ENCODE measurements around the gene SOWAHA. TPM values are rescaled to one million over a fixed set of nuclear protein-coding genes. Genes with fewer than 3 reads are reported as not detected.

Gene SOWAHA
- total RNA-seq, 1 experiment from 2014 or later, result 0.20 TPM

DNA sequence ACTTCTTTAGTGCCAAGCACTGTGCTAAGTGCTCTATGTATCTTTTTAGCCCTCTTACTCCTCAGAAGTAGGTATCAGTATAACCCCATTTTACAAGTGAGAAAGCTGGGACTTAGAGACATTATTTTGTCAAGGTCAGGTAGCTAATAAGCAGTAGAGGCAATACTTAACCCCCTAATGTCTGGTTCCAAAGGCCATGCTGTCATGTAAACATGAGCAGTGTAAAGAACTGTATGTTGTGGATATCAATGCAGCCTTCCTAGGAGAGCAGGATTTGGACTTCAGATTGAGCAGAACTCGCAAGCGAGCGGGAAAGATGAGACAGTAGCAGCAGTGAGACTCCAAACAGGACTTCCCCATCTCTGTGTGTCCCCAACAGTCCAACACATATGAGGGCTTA lies 21.0 kb downstream of the SOWAHA start:
- Histone ChIP-seq H3K9ac (ENCODE audit: extremely low read depth, insufficient read length, low read length) (no peak overlapping the region), H2BK5ac (ENCODE audit: insufficient read length, low read length) (no peak overlapping the region), H4K5ac (ENCODE audit: insufficient read length, low read depth, low read length) (no peak overlapping the region), H2BK120ac (ENCODE audit: low read depth, low read length, poor library complexity, severe bottlenecking) (no peak overlapping the region), H4K20me1 (ENCODE audit: control insufficient read depth, insufficient read depth, insufficient read length) (no peaks in the 10 kb centered on the region), H3K18ac (ENCODE audit: insufficient read length, low read depth, low read length) (no peak overlapping the region), H3T11ph (ENCODE audit: low read length) (no peak overlapping the region), H3K4me2 (ENCODE audit: insufficient read depth, insufficient read length, low read length) (no peak overlapping the region), H4K91ac (ENCODE audit: insufficient read length, low read depth, low read length) (no peak overlapping the region), H3K4ac (ENCODE audit: low read depth, low read length) (no peak overlapping the region), H3K9me3 (ENCODE audit: control insufficient read depth, low read depth, low read length) (no peaks in the 10 kb centered on the region), H2BK12ac (ENCODE audit: insufficient read length, low read depth, low read length) (no peak overlapping the region), H3K79me2 (ENCODE audit: insufficient read depth, low read length) (no peaks in the 10 kb centered on the region), H2AFZ (ENCODE audit: low read length) (no peak overlapping the region), H3K56ac (ENCODE audit: insufficient read length, low read depth, low read length) (no peak overlapping the region), H4K8ac (replicated peaks; ENCODE audit: insufficient read length, low read depth, low read length) (no peak overlapping the region), H3K79me1 (ENCODE audit: insufficient read depth, low read depth, low read length, poor library complexity, severe bottlenecking) (no peaks in the 10 kb centered on the region), H3K14ac (ENCODE audit: insufficient read depth, low read length) (no peak overlapping the region), H3K27me3 (ENCODE audit: insufficient read depth, low read length) (peaks cover 7% of the 10 kb centered on the region; the same call in 1 of the 2 replicates), H3K23ac (ENCODE audit: insufficient read length, low read depth, low read length) (no peak overlapping the region), H3K23me2 (ENCODE audit: insufficient read length, low read depth, low read length, poor library complexity, severe bottlenecking) (peaks cover 10% of the 10 kb centered on the region), H2BK20ac (ENCODE audit: low read depth, low read length, poor library complexity, severe bottlenecking) (no peak overlapping the region), H3K27ac (ENCODE audit: insufficient read length, low read depth, low read length) (no peak overlapping the region), H3K4me1 (ENCODE audit: insufficient read depth, low read length) (no peaks in the 10 kb centered on the region), H2BK15ac (ENCODE audit: low read depth, low read length) (no peak overlapping the region), H2AK5ac (ENCODE audit: insufficient read length, low read length) (no peak overlapping the region)
- no CpG with 5 or more reads among the region's 3 CpGs for WGBS (ENCODE audit: extremely low coverage, insufficient read length, low lambda C conversion rate)
- TF ChIP-seq, protein P1, sequence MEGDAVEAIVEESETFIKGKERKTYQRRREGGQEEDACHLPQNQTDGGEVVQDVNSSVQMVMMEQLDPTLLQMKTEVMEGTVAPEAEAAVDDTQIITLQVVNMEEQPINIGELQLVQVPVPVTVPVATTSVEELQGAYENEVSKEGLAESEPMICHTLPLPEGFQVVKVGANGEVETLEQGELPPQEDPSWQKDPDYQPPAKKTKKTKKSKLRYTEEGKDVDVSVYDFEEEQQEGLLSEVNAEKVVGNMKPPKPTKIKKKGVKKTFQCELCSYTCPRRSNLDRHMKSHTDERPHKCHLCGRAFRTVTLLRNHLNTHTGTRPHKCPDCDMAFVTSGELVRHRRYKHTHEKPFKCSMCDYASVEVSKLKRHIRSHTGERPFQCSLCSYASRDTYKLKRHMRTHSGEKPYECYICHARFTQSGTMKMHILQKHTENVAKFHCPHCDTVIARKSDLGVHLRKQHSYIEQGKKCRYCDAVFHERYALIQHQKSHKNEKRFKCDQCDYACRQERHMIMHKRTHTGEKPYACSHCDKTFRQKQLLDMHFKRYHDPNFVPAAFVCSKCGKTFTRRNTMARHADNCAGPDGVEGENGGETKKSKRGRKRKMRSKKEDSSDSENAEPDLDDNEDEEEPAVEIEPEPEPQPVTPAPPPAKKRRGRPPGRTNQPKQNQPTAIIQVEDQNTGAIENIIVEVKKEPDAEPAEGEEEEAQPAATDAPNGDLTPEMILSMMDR (conservative IDR thresholded peaks at IDR 0.05), result no peak
- Mint-ChIP-seq H3K36me3 (ENCODE audit: insufficient read depth in 1 of 3, low read depth in 3 of 3) (no peaks in the 10 kb centered on the region), H3K9me3 (no peaks in the 10 kb centered on the region), H3K4me3 (no peak overlapping the region), H3K27me3 (ENCODE audit: low read depth) (peaks cover 31% of the 10 kb centered on the region), H3K4me1 (peaks cover 2 to 10% of the 10 kb centered on the region in 2 experiments; a peak in 3 of 4 replicates), H3K27ac (no peak overlapping the region; a peak in 1 of 7 replicates)
- no peak for DNase-seq
